GM21737 (cell line): ENCODE data around the gene PHACTR3.

Source experiments
- ATAC-seq: cut with Tn5 transposase; IDR thresholded peaks from one replicate; pipeline ENCODE4 v1.9.1; 2021; ENCODE audit warnings: mild to moderate bottlenecking, moderate library complexity; ENCODE audit not compliant: unreplicated experiment

The PHACTR3 gene

DNA sequence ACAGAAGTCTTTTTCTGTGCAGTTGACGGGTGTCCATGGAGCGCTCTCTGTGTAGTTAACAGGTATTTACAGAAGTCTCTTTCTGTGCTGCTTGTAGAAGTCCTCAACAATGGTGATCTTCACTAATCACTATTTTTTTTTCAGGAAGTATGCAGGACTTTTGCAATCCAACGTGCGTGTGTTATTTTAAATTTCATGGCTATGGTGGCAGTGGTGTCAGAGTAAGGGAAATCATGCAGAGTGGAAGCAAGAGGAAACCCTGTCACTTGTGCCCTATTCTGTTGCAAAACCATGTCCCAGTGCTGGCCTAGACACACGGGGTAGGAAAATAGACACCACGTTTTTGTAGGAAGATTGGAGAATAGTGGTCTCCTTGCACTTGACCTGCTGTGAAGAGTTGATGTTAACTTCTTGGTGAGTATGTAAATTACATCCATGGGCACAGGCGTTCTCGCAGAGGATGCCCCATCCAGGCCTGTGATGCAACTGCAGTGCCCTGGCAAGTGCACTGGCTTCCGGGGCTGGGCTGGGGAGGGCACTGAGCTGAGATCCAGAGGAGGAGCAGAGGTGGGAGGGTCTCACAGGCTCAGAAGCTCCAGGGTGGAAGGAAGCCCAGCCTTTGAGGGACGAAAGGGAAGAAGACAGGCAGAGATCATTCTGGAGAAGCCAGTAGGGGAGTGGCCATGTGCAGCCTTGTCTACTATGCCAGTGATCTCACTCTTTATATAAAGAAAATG lies 182.6 kb downstream of the PHACTR3 start:
- ATAC-seq = no peak

DNA sequence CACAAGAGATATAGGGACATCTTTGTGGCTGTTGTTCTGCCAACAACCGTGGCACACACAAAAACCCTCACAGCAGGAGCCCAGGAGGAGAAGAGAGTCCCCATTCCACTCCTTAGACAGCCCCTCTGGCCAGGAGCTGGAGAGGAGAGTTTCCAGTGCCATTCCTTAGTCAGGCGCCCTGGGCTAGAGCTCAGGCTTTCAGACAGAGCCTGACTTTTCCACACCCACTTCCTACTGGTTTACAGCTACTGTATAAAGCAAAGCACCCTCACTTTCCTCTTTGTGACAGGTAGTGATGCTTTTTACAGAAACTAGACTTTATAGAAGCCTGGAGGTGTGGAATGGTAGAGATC lies 183.2 kb downstream of the PHACTR3 start:
- no peak for ATAC-seq

DNA sequence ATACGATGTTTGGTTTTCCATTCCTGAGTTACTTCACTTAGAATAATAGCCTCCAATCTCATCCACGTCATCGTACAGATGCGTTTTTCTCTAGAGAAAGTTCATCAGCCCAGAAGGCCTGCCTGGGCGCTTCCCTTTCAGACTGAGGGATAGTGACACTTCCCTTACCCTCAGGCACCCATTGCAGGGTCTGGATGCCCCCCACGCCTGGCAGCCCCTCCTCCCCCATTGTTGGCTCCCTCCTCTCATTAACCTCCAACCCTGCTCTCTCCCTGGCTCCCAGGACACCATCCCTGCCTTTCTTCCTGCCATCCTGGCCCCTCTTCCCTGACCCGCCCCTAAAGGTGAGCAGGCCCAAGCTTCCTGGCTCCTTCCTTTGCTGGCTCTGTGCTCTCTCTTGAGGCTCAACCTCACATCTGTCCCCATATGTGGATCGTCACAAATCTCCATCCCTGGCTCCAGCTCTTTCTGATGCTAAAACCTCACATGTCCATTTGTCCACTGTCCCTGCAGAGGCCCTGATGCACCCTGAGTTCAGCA lies 183.9 kb downstream of the PHACTR3 start:
- ATAC-seq = no peak

DNA sequence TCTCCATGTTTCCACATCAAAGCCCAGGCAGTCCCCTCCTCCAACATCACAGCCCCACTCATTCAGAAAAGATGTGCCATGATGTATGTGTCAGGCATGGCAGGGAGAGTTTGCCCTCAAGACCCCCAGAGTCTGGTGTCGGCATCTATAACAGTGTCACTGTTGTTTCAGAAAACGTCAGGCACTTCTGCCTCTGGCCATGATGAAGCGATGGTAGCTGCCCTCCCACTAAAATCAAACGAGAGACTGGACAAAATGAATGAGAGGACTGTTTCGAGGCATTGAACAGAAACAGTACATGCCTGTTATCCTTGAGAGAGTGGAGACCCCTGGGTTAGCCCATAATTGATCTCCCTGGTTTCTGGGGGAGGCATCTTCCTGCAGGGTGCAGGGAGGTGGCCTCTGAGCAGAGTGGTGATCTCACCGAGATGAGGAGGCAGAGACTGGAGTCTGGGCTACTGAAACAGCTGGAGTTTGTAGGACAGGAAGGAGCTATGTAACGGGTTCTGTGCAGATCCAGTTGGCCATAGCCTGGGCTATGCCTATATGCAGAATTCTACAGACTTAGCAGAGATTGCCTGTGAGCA lies 184.6 kb downstream of the PHACTR3 start:
- no peak for ATAC-seq

DNA sequence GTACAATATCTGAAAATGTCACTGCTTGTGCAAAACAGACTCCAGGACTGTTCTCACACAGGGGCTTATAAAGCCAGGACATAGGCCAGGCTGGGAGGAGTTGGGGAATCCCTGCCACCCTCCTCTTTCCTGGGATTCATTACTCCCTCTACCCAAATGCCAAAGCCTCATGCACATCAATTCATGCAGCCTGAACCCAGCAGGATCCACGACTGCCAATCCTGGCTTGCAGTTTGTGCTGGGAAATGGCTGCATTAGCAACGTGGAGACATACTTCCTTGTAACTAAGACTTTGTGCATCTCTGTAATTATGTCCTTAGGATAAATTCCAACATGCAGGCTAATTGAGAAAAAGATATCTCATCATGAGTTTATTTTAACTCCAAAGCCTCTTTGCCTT lies 185.3 kb downstream of the PHACTR3 start:
- ATAC-seq = no peak

DNA sequence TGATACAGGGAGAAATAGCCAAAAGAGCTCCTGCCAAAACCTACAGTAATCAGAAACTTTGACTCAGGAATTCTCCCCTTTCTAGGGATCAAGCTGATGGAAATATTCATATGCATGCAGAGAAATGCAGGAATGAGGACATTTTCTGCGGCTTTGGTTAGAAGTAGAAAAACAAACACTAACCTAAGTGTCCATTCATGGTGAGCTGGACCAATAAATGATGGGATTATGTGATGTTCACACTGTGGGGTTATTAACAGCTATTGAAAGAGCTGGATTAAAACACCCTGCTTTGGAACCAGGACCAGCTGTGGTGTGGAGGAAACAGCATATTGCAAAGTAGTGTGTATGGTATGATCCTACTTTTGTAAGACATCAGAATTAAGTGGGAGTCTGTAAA lies 186.0 kb downstream of the PHACTR3 start:
- no peak for ATAC-seq

DNA sequence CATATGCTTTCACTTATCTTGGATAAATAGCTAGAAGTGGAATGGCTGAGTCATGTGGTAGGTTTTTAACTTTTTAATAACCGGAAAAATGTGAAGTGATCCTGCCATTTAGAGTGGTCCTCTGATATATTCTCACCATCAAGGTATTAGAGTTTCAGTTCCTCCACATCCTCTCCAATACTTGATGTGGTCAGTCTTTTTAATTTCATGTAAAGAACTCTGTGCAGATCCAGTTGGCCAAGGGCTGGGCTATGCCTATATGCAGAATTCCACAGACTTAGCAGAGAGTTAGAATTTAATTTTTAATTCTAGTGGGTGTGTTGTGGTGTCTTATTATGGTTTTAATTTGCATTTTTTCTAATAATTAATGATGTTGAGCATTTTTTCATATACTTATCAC lies 188.0 kb downstream of the PHACTR3 start:
- no peak for ATAC-seq

DNA sequence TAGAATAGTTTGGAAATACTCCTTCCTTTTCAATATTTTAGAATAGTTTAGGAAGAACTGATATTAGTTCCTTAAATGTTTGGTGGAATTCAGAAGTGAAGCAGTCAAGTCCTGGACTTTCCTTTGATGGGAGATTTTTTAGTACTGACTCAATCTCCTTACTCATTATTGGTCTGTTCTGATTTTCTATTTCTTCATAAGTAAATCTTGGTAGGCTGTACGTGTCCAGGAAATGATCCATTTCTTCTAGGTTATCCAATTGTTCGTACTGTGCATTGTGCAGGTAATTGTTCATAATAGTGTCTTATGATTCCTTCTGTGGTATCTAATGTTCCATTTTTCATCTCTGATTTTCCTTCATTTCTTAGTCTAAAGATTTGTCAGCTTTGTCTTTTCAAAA lies 190.2 kb downstream of the PHACTR3 start:
- no peak for ATAC-seq

DNA sequence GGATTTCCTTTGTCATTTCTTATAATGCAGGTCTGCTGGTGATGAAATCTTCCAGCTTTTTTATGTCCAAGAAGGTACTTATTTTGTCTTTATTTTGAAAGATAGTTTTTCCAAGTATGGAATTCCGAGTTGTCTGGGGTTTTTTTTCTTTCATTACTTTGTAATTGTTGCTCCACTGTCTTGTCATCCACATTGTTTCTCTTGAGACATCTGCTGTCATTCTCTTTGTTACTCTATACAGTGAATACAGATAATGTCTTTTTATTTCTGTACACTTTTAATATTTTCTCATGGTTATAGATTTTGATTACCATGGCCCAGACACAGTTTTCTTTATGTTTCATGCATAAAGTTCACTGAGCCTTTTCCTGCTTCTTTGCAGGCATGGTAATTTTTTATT lies 196.0 kb downstream of the PHACTR3 start:
- no peak for ATAC-seq

DNA sequence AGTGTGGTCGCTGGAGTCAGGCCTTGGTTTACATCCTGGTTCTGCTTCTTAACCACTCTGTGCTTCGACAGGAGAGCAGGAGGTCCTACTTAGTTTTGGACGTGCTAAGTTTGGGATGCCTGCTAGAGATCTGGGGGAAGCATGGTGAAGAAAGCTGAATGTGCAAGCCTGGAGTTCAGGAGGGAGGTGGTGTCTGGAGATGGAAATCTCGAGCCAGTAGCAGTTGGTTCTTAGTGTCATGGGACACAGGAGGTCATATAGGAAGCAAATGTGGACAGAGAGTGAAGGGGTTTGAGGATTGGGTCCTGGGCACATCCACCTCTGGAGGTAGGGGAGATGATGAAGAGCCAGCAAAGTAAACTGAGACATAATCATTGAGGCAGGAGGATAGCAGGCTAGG lies 197.7 kb downstream of the PHACTR3 start:
- no peak for ATAC-seq

DNA sequence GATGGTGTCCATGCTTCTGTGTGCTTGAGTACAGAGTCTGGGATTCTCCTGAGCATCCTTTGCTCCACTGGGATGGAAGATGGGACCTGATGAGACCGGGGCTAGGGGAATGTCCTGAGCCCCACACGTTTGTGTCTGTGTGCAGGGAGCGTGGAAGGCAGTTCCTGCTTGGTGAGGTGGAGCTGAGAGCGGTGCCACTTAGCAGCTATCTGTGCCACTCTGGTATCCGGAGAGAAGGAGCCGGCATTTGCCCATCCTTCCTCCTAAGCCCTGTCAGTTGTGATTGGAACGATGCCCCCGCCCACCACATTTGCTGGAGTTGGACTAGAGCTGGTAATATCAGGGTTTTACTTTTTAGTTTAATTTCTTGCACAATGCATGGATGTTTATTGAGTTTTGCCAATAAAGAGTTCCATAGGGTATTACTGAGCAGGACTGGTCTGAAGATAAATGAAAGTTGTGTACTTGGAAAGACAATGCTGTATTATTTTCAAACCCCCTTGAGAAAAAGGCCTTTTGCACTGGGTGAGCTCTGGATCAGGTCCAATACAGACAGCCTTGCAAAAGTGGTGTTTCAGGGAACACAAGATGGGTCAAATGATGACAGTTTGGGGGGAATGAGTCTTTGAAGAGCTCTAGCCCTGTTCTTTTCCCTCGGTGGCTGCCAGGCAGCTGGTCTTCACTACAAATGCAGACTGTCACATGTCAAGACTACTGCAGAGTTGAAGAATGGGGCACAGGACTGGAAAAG lies 198.3 kb downstream of the PHACTR3 start:
- no peak for ATAC-seq

DNA sequence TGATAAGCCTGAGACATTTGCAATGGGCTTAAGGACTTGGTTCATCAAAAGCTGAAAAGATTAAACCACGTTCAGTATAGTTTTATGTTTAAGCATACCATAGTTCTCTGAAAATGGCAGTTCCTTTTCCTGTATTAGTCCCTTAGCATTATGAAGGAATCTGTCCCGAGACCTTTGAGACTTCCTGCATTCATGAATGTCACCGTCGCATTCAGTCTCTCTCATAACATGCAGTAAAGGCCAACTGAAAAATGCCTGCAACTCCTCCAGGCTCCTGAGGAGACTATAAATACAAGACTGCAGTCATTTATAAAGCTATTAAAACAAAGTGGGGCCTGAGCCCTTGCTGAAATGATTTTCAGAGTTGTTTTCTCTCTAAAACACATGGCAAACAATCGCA lies 200.0 kb downstream of the PHACTR3 start:
- ATAC-seq = no peak

DNA sequence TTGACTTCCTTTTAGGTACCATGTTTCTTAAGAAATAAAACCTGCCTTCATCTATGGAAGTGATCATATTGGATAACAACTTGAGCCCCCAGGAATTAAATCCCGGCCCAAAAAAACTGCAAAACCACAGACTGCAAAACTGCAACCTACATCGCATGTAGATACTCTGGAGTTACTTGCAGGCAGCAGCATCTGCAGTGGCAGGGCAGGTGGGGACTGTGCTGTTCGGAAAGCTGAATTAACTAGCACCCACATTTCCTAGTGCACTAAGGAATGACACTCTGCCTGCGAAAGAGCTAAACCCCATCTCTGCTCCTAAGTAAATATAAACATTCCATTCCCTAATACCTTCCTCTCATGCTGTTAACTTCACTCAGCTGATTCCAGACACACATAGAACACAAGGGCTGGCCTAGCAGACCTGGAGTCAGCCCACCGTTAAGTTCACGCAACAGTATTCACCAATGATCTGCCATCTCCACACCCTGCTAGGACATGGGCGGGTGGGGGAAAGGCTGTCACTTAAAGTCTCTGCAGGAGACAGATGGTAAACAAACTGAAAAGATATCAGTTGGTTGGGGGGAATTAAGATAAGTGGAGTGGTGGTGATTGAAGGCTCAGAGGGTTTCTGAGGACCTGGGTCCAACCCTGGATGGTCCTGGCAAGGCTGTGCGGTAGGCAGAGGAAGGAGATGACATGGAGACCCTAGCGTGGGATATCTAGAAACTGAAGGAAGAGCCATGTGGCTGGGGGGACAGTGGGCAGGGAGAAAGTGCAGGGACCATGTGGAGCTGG lies 200.7 kb downstream of the PHACTR3 start:
- no peak for ATAC-seq

DNA sequence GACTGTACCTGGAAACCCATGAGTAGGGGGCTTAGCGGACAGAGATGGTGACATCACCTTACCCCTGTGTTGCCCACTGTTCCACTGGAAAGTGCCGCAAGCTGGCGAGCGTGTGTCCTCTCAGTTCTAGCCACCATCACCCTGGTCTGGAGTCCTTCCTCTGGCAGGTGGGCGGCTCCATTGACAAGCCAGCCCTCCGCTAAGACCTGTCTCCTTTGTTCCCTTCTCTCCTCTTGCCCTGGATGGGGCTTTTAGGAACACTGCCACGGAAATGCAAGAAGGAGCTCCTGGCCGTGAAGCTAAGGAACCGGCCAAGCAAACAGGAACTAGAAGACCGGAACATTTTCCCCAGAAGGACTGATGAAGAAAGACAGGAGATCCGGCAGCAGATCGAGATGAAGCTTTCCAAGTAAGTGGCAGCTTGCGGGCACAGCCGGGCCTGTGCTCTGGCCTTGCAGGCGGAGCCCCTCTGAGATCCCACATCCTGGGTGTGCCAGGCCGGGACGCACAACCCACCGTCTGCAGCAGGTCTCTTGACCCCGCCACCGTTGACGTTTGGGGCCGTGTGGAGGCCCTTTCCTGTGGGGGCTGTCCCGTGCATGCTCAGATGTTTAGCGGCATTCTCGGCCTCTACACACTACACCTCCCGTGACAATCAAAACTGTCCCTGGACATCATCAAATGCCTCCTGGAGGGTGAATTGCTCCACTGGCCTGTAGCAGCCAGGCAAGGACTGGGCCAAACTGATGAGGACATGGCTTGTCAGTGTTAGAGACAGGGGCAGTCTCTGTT lies 201.6 kb downstream of the PHACTR3 start:
- no peak for ATAC-seq

DNA sequence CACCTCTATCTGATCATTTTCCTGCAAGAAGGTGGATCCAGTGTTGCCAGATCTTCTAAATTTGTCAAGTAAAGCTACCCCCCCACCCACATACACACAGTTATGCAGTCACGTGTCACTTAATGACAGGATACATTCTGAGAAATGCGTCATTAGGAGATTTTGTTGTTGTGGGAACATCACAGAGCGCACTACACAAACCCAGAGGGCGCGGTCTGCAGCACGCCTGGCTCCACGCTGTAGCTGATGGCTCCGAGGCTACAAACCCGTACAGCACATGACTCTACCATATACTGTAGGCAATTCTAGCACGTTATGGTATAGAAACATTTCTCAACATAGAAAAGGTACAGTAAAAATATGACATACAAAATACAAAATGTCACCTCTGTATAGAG lies 202.2 kb downstream of the PHACTR3 start:
- ATAC-seq = no peak

DNA sequence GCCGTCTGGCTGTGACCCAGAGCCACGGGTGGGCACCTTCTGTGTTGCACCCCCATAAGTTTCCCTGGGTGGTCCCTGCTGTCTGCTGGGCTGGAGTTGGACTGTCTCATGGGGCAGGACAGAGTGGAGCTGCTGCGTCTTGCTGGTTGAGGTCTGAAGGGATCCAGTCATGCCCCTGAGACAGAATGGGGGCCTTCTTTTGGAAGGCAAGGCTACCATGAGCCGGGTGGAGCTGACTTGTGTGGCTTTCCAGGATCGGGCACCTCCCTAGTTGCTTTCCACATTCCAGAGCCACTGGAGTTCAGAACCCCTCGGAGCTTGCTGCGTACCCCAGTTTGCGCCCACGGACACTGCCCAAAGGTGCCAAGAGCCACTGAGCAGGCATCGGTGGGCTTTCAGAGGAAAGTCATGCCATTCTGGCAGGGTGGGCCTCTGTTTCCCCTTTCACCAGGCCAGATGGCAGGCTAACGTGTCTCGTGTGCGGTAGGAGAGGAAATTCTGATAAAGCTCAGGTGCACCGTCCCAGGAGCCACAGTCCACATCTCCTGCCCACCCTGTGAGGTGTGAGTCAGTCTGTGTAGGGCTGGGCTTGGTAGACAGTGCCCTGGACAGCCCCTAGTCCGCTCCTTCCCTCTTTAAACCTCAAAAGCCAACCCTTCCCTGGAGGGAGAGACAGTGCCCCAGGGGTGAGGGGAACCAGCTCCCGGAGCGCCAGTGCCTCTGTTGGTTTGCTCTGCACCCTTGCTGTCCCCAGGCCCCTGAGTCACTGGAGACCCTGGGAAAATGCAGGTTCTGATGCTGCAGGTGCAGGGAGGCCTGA lies 203.8 kb downstream of the PHACTR3 start:
- no peak for ATAC-seq

DNA sequence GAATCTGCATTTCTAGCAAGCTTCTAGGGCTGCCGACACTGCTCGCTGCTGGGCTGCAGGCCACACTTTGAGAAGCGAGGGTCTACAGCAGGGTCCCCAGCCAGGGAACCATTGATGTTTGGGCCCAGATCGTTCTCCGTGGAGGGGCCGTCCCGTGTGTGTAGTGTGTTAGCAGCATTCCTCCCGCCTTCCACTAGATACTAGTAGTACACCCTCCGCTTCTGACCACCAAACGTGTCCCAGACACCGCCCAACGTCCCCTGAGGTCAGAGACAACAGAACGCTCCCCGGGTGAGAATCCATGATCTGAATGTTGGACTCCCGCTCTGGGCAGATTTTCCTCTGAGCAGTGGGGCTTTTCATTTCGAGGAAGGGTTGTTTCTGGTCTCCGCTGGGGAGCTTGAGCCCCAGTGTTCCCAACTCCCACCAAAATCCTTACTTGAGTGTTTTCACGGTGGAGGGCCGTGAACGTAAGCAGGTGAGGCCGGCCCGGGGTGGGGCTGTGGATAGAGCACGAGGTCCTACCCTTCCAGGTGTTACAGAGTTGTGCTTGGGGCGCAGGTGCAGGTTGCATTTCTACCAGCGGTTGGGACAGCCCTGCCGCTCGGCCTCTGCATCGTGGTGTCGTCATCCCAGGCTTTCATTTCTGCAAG lies 204.5 kb downstream of the PHACTR3 start:
- no peak for ATAC-seq

DNA sequence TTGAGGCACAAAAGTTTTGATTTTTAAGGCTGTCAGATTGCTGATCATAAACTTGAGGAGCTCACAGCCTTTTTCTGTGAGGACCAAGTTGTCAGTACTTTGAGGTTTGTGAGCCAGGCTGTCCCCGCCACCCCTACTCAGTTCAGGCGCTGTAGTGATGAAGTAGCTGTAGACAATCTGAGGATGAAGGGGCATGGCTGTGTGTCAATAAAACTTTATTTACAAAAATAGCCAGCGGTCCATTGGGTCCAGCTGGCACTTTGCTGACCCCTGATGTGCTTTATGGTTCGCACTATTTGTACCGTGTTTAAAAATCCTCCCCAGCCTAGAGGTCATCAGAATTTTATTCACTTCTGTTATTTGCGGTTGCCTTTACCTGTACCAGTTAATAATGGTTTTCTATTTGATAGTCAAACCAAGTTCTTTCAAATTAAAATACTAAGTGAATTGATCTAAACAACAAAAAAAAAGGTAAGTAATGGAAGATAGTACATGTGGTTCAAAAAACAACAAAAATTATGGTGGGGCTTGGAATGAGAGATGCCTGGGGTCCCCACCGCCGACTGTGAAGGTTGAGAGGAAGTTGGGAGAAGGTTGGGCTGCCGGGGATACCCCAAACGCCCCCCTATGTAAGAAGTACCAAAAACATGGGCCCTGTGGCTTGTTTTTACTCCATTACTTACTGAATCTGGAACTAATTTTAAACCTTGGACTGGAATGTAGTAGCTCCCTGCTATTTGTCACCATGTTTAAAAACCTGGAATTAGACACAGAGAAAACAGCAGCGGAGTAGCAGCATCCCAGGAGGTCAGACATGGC lies 205.5 kb downstream of the PHACTR3 start:
- ATAC-seq = no peak
